A549 treated with CpdA at 1 μM for 4 hours (cell line): ENCODE measurements around the gene SIRT5. TPM values are rescaled to one million over a fixed set of nuclear protein-coding genes. Genes with fewer than 3 reads are reported as not detected.

ENCODE experiments used
- total RNA-seq: library from RNA; stranded (reverse); fragments of 200-300 nt; extraction: Qiagen RNA extraction; gene quantifications from 5 replicates; pipeline ENCODE4 v1.2.3, GENCODE V29; 2022; ENCODE audit warnings: low read depth

Gene SIRT5
- 3.6 to 4.8 TPM (median 4.2 TPM) in 5 replicates for total RNA-seq

GRCh38 chr6:13574571-13575376 lies at the start of gene SIRT5:
SIRT5 (plus strand) TSS chr6:13574601; CDS start chr6:13584111, 9,510 bp downstream.

GRCh38 chr6:13614926-13615791 lies 40.8 kb downstream of the SIRT5 start, which contains the start of gene NOL7:
NOL7 (plus strand) TSS chr6:13615335; CDS start chr6:13615359, 24 bp downstream.

Other genes starting within 250 kb of the SIRT5 start
- 33.6 to 38.3 TPM (median 35.0 TPM) in 5 replicates for gene TBC1D7, start 246.1 kb upstream of the SIRT5 start, total RNA-seq
- 1.7 to 2.4 TPM (median 1.8 TPM) in 5 replicates for gene GFOD1, start 87.0 kb upstream of the SIRT5 start, total RNA-seq
- gene NOL7, start 40.7 kb downstream of the SIRT5 start, total RNA-seq, result 71.4 to 78.0 TPM (median 74.8 TPM) in 5 replicates
- 13.4 to 16.8 TPM (median 13.9 TPM) in 5 replicates for gene RANBP9, start 137.2 kb downstream of the SIRT5 start, total RNA-seq
- gene MCUR1, start 240.0 kb downstream of the SIRT5 start, total RNA-seq, result 11.3 to 15.5 TPM (median 14.6 TPM) in 5 replicates